Endometrial microvascular endothelial cells (primary cell): ENCODE results near the gene STK10. TPM values are rescaled to one million over a fixed set of nuclear protein-coding genes. Genes with fewer than 3 reads are reported as not detected.

Source experiments
- in situ Hi-C: cut with HindIII; loops from 2 replicates; pipeline ENCODE4 v1.10.0; 2017; ENCODE audit warnings: low sequenced_read_pairs, low pct_unique_long_range_greater_than_20kb; ENCODE audit errors: inconsistent ontology term
- total RNA-seq: library from RNA; depleted of rRNA; stranded (reverse); fragments of >200 nt; gene quantifications from one replicate; pipeline ENCODE4 v1.2.3, GENCODE V29; 2015; ENCODE audit errors: inconsistent ontology term

The STK10 gene
- total RNA-seq, 1 donor from 2014 or later: 26.4 TPM

GRCh38 chr5:172119921-172120688, 67.9 kb downstream of the STK10 start:
- in situ Hi-C loops: no loop called here

DNA sequence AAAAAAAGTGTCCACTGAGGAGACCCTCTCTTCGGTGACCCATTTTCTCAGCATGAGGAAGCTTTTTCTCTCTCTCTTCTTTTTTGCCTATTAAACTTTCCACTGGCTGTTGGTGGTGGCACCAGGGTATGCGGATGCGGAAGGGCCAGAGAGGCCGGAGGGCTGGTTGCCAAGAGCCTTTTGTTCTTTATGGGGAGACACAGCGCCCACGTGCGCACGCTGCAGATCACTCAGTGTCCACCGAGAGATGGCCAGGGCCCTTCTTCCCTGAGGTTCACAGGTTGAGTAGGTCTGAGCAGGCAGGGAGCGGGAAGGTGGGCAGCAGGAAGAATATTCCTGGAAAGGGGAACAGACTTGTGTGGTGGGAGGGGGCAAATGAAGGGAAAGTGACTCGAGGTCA, 69.1 kb downstream of the STK10 start:
- in situ Hi-C loops: no loop called here

- in situ Hi-C loops: no loop called here
Measured at GRCh38 chr5:172117977-172118701, 69.9 kb downstream of the STK10 start.

DNA sequence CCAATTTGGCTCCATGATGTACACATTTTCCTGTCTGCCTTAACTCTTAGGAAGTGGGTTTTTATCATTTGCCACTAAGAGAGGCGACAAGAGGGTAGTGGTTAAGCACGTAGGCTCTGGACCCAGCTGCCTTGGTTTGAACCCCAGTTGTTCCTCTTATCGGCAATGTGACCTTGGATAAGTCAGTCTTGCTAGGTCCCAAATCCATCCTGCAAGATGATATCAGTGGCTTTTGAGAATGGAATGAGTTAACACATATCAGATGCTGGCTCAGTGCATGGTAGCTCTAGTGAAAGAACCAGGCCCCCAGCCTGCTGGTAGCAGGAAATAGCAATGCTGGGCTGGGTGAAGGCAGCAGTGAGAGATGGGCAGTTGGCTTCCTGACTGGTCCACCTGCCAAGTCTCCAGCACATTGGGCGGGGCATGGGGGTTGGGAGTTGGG, 72.5 kb downstream of the STK10 start:
- in situ Hi-C loops: no loop called here

DNA sequence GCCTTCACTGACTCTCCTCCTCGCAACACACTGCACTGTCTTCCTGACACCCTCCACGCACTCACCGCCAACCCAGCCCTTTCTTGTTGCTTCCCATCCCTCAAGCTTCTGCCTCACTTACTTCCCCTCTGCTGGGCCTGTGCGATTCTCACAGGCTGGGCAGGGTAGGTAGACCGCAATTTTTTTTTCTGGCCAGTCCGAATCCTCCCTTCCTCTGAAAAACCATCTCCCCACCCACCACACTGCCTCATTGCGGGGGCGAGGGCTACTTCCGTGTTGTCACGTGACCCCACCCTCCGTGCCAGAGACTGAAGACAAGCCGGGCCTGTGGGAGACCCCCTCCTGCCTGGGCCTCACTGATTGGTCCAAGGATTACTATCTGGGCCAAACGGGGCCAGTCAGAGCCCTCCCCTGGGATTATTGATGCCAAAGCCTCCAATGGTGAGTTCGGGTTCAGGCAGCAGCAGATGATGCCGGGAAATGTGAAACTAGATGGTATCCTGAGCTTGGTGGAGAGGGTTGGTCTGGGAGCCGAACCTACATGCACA, 73.1 kb downstream of the STK10 start:
- in situ Hi-C loops: no loop called here

DNA sequence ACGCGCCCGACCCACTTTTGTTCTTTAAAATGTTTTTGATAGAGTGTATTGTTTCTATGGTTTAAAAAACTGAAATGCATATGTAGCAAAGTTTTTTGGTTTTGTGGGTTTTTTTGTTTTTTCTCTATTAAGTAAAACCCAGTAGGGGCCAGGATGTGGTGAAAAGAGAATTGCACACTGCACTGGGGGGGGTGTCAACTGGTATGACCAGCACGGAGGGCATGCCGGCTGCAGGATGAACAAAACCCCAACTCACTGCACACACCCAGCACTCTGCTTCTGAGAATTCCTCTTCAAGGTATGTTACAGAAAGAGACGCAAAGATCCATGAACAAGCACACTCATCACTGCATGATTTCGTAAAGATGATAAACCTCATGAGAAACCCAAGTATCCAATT, 75.0 kb downstream of the STK10 start:
- in situ Hi-C loops: no loop called here

- in situ Hi-C loops: no loop called here
Measured at GRCh38 chr5:172111852-172112225, 76.2 kb downstream of the STK10 start.

DNA sequence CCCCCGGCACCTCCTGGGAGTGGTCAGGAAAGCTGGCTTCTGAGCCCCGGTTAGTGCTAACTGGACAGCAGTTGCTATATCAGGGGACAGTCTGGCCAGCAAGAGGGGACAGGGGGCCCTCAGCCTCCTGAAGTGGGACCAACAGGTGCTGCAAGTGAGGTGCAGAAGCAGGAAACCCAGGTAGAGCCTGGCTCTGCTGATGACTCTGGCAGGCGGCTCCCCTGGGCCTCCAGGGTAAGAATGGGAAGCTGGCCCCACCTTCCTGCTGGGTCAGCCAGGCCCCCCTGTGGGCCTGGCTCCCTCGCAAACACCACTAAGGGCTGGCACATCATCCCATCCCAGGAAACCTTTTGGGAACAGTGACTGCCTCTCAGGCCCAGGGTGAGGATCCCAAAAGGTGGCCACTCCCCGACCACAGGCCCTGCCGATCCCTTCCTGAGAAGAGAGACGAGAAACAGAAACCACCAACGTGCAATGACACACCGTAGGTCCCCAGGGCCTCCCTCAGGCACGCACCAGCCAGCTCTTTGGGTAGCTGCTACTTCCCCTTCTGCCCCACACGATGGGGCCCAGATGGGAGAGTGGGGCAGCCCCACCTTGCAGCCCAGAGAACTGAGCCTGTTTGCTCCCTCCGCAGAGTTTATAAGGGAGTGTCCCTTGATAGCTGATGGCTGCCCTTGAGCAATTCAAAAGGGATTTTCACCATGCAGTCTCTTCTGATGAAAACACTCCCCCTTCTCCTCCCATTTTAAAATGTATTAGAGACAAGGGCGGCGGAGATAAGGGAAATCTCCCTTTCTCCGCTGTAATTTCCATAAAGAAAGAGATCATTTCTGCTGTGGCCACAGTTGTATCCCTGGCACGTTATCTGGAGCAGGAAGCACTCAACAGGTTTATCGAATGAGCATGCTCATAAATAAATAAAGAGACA, 76.8 kb downstream of the STK10 start:
- in situ Hi-C loops: no loop called here

GRCh38 chr5:172110260-172110815, 77.7 kb downstream of the STK10 start:
- in situ Hi-C loops: no loop called here

DNA sequence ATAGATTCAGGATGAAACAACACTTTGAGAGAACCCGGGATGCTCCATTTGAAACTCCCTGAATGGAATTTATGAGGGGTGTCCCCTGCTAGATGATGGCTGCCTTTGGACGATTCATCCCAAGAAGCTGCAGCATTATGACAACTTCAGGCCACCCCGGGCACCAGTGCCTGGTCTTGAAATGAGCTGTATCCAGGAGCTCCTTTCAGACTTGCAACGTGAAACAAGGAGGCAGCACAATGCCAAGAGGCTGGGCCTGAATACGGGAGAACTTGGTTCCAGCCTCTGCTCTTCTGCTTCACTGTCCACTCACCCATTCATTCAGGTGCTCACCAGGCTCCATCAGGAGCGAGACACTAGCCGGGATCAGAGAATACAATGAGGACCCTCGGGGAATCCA, 78.3 kb downstream of the STK10 start:
- in situ Hi-C loops: no loop called here

- in situ Hi-C loops: no loop called here
Measured at GRCh38 chr5:172107571-172107970, 80.5 kb downstream of the STK10 start.

GRCh38 chr5:172106511-172107356, 81.3 kb downstream of the STK10 start:
- in situ Hi-C loops: no loop called here

DNA sequence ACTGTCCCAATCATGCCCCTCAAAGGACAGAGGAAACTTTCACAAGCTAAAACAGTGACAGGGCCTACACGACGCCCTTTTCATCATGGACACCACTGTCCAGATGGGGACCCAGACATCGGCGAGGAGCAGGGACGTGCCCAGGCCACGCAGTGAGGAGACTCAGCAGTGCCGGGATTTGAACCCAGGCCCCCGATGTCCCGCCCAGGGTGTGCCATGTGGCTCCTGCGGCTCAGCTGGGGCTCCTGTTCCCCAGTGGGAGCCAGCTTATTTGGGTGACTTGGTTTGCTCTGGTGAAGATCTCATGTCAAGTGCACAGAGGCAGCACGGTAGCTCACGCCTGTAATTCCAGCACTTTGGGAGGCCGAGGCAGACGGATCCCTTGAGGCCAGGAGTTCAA, 82.2 kb downstream of the STK10 start:
- in situ Hi-C loops: no loop called here

- in situ Hi-C loops: no loop called here
Measured at GRCh38 chr5:172104801-172105701, 83.0 kb downstream of the STK10 start.

DNA sequence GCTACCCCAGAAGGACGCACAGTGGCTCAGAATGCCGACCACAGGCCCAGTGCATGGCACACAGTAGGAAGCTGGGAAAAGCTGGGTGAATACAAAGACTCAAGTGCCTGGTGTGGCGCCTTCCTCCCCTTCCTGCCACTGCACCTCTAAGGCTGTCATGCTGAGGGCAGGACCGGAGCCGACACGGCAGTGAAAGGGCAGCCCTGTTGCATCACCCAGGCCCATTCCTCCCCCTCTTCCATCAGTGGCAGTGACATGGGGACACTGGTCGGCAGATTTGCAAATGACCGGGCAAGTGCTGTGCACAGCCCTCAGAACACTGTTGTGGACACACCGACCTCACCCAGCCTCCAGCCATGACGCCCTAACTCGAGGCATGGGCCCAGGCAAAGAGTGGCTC, 84.0 kb downstream of the STK10 start:
- in situ Hi-C loops: no loop called here

GRCh38 chr5:172102913-172103626, 85.0 kb downstream of the STK10 start:
- in situ Hi-C loops: no loop called here
